ENCODE data around the gene MINDY2.
"Not testable (repeated sequence)": the region's sequence is repeated elsewhere in the genome, so short reads cannot be mapped to it uniquely, and the experiment has no call there.

DNA sequence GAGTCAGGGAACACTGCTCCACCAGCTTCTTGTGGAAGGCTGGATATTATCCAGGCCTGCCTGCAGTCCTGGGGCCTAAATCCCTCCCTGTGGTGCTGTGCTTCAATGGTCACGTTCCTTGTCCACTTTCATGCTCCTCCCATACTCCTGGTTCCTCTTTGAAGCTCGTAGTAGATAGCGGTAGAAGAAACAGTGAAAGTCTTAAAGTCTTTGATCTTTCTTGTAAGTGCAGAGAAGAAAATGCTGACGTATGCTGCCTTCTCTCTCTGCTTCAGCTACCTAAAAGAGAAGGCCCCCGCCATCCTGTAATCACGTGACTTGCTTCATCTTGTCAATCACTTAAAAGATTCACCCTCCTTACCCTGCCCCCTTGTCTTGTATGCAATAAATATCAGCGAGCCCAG lies 2.5 kb upstream of the MINDY2 start:
- not testable (repeated sequence) for TF ChIP-seq POLR2AphosphoS5 (IDR thresholded peaks at IDR 0.05); POLR2A (IDR thresholded peaks at IDR 0.05; ENCODE audit: low read depth)
- TF ChIP-seq, protein P1, sequence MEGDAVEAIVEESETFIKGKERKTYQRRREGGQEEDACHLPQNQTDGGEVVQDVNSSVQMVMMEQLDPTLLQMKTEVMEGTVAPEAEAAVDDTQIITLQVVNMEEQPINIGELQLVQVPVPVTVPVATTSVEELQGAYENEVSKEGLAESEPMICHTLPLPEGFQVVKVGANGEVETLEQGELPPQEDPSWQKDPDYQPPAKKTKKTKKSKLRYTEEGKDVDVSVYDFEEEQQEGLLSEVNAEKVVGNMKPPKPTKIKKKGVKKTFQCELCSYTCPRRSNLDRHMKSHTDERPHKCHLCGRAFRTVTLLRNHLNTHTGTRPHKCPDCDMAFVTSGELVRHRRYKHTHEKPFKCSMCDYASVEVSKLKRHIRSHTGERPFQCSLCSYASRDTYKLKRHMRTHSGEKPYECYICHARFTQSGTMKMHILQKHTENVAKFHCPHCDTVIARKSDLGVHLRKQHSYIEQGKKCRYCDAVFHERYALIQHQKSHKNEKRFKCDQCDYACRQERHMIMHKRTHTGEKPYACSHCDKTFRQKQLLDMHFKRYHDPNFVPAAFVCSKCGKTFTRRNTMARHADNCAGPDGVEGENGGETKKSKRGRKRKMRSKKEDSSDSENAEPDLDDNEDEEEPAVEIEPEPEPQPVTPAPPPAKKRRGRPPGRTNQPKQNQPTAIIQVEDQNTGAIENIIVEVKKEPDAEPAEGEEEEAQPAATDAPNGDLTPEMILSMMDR (IDR thresholded peaks at IDR 0.05), result not testable (repeated sequence)

Data from esophagus muscularis mucosa (tissue), 3 donors.